ENCODE results near the gene TRO. TPM values are rescaled to one million over a fixed set of nuclear protein-coding genes. Genes with fewer than 3 reads are reported as not detected.

Gene TRO
- total RNA-seq, 1 donor from 2014 or later: 83.9 TPM

DNA sequence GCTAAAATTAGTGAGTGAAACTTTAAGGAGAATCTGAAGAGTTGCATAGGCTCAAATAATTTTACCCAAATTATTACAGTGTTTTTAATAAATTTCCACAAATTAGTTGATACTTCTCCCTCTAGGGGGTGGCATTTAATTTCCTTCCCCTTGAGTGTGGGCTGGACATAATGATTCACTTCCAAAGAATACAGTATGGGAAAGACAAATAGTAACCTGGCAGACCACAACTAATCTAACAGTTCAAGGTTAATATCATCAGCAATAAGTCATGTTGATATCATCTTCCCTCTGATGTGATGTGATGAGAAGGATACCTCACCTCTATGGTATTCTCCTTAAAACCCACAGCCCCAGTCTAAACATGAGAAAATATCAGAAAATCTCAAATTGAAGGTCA is 57.8 kb downstream of the TRO start:
- DNase-seq (ENCODE audit: low read depth): peak; percentile 57
- Histone ChIP-seq H3K4me1 (ENCODE audit: insufficient read depth, low read length) (no peaks in the 10 kb centered on the region), H3K9ac (ENCODE audit: low read length) (no peak overlapping the region), H4K20me1 (ENCODE audit: insufficient read depth, low read length) (no peaks in the 10 kb centered on the region), H3K9me3 (ENCODE audit: insufficient read depth, low read depth, low read length) (no peaks in the 10 kb centered on the region), H3K79me2 (ENCODE audit: insufficient read depth, low read length) (no peaks in the 10 kb centered on the region), H3K27me3 (ENCODE audit: insufficient read depth, low read length) (no peaks in the 10 kb centered on the region), H3K4me2 (ENCODE audit: low read length) (no peak overlapping the region), H3K36me3 (ENCODE audit: insufficient read depth, low read length) (no peaks in the 10 kb centered on the region), H3K4me3 (ENCODE audit: insufficient read depth, low read depth, low read length) (no peak overlapping the region), H3K27ac (ENCODE audit: low read depth, low read length) (no peak overlapping the region), H2AFZ (ENCODE audit: low read depth, low read length) (no peak overlapping the region)
- Mint-ChIP-seq H3K9me3 (ENCODE audit: unreplicated experiment) (no peaks in the 10 kb centered on the region), H3K4me3 (ENCODE audit: unreplicated experiment) (no peak overlapping the region), H3K4me1 (ENCODE audit: low read depth, unreplicated experiment) (peaks cover 4% of the 10 kb centered on the region), H3K27ac (ENCODE audit: unreplicated experiment) (no peak overlapping the region), H3K36me3 (ENCODE audit: low read depth, unreplicated experiment) (no peaks in the 10 kb centered on the region), H3K27me3 (ENCODE audit: low read depth, unreplicated experiment) (no peaks in the 10 kb centered on the region)
- peak; percentile 17 for FAIRE-seq
- TF ChIP-seq, protein P1, sequence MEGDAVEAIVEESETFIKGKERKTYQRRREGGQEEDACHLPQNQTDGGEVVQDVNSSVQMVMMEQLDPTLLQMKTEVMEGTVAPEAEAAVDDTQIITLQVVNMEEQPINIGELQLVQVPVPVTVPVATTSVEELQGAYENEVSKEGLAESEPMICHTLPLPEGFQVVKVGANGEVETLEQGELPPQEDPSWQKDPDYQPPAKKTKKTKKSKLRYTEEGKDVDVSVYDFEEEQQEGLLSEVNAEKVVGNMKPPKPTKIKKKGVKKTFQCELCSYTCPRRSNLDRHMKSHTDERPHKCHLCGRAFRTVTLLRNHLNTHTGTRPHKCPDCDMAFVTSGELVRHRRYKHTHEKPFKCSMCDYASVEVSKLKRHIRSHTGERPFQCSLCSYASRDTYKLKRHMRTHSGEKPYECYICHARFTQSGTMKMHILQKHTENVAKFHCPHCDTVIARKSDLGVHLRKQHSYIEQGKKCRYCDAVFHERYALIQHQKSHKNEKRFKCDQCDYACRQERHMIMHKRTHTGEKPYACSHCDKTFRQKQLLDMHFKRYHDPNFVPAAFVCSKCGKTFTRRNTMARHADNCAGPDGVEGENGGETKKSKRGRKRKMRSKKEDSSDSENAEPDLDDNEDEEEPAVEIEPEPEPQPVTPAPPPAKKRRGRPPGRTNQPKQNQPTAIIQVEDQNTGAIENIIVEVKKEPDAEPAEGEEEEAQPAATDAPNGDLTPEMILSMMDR (IDR thresholded peaks at IDR 0.05; ENCODE audit: insufficient read depth, low read depth, low read length): peak; percentile 9
- no peak for TF ChIP-seq EZH2 (IDR thresholded peaks at IDR 0.05; ENCODE audit: insufficient read depth, low read length)

GRCh38 chrX:54979432-54979831 is 58.8 kb downstream of the TRO start:
- H3K4me3 ChIP-seq (ENCODE audit: insufficient read depth, low read depth, low read length): no peak overlapping the region
- H3K4me2 ChIP-seq (ENCODE audit: low read length): no peak overlapping the region
- H3K27ac ChIP-seq (ENCODE audit: low read depth, low read length): no peak overlapping the region
- H3K9me3 ChIP-seq (ENCODE audit: insufficient read depth, low read depth, low read length): no peaks in the 10 kb centered on the region
- H3K27me3 ChIP-seq (ENCODE audit: insufficient read depth, low read length): no peaks in the 10 kb centered on the region
- no peaks in the 10 kb centered on the region for H3K27me3 Mint-ChIP-seq (ENCODE audit: low read depth, unreplicated experiment)
- H3K4me3 Mint-ChIP-seq (ENCODE audit: unreplicated experiment): no peak overlapping the region
- H3K9ac ChIP-seq (ENCODE audit: low read length): no peak overlapping the region
- no peak overlapping the region for H2AFZ ChIP-seq (ENCODE audit: low read depth, low read length)
- H3K9me3 Mint-ChIP-seq (ENCODE audit: unreplicated experiment): no peaks in the 10 kb centered on the region
- no peaks in the 10 kb centered on the region for H3K36me3 ChIP-seq (ENCODE audit: insufficient read depth, low read length)
- no peaks in the 10 kb centered on the region for H3K79me2 ChIP-seq (ENCODE audit: insufficient read depth, low read length)
- FAIRE-seq: peak; percentile 84
- H4K20me1 ChIP-seq (ENCODE audit: insufficient read depth, low read length): no peaks in the 10 kb centered on the region
- no peak overlapping the region for H3K27ac Mint-ChIP-seq (ENCODE audit: unreplicated experiment)
- H3K36me3 Mint-ChIP-seq (ENCODE audit: low read depth, unreplicated experiment): no peaks in the 10 kb centered on the region
- peaks cover 4% of the 10 kb centered on the region for H3K4me1 Mint-ChIP-seq (ENCODE audit: low read depth, unreplicated experiment)
- H3K4me1 ChIP-seq (ENCODE audit: insufficient read depth, low read length): no peaks in the 10 kb centered on the region
- no peak for TF ChIP-seq EZH2 (IDR thresholded peaks at IDR 0.05; ENCODE audit: insufficient read depth, low read length)
- TF ChIP-seq, protein P1 (IDR thresholded peaks at IDR 0.05; ENCODE audit: insufficient read depth, low read depth, low read length): no peak
- no peak for DNase-seq (ENCODE audit: low read depth)

DNA sequence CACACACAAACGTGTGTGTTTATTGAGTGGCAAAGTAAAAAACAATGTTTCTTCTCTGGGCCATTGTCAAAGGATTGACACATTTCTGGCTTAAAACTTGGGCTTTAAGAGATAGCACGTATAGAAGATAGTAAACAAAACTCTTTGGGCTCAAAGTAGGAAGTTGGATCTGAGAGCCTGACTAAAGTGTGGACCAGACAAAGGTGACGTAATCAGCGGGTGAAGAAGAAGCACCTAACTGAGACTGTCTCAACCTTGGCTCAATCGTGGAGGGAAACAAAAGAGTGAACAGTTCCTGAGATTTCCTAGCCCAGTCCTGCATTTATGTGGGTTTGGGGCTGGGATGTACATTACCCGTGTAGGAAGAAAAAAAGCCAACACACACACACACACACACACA is 59.7 kb downstream of the TRO start:
- Histone ChIP-seq H3K9me3 (ENCODE audit: insufficient read depth, low read depth, low read length) (no peaks in the 10 kb centered on the region), H3K4me3 (ENCODE audit: insufficient read depth, low read depth, low read length) (no peak overlapping the region), H3K9ac (ENCODE audit: low read length) (no peak overlapping the region), H3K27me3 (ENCODE audit: insufficient read depth, low read length) (no peaks in the 10 kb centered on the region), H2AFZ (ENCODE audit: low read depth, low read length) (no peak overlapping the region), H3K36me3 (ENCODE audit: insufficient read depth, low read length) (no peaks in the 10 kb centered on the region), H3K79me2 (ENCODE audit: insufficient read depth, low read length) (no peaks in the 10 kb centered on the region), H3K4me2 (ENCODE audit: low read length) (no peak overlapping the region), H3K4me1 (ENCODE audit: insufficient read depth, low read length) (no peaks in the 10 kb centered on the region), H4K20me1 (ENCODE audit: insufficient read depth, low read length) (no peaks in the 10 kb centered on the region), H3K27ac (ENCODE audit: low read depth, low read length) (no peak overlapping the region)
- TF ChIP-seq, protein P1 (IDR thresholded peaks at IDR 0.05; ENCODE audit: insufficient read depth, low read depth, low read length): no peak
- no peak for TF ChIP-seq EZH2 (IDR thresholded peaks at IDR 0.05; ENCODE audit: insufficient read depth, low read length)
- DNase-seq (ENCODE audit: low read depth): no peak
- no peaks in the 10 kb centered on the region for H3K27me3 Mint-ChIP-seq (ENCODE audit: low read depth, unreplicated experiment)
- no peak for FAIRE-seq
- no peak overlapping the region for H3K27ac Mint-ChIP-seq (ENCODE audit: unreplicated experiment)
- peaks cover 4% of the 10 kb centered on the region for H3K4me1 Mint-ChIP-seq (ENCODE audit: low read depth, unreplicated experiment)
- no peak overlapping the region for H3K4me3 Mint-ChIP-seq (ENCODE audit: unreplicated experiment)
- no peaks in the 10 kb centered on the region for H3K36me3 Mint-ChIP-seq (ENCODE audit: low read depth, unreplicated experiment)
- no peaks in the 10 kb centered on the region for H3K9me3 Mint-ChIP-seq (ENCODE audit: unreplicated experiment)

Other genes starting within 250 kb of the TRO start
- not detected in 2 replicates for gene ITIH6, start 122.6 kb upstream of the TRO start, total RNA-seq
- gene MAGED2, start 113.1 kb upstream of the TRO start, total RNA-seq: 498 and 502 TPM in 2 replicates
- gene PFKFB1, start 73.4 kb downstream of the TRO start, total RNA-seq: 0.34 TPM in 1 of 2 replicates, not detected in the other
- 14.5 and 15.0 TPM in 2 replicates for gene APEX2, start 79.5 kb downstream of the TRO start, total RNA-seq
- not detected in 2 replicates for gene ALAS2, start 110.2 kb downstream of the TRO start, total RNA-seq
- not detected in 2 replicates for gene PAGE2B, start 154.2 kb downstream of the TRO start, total RNA-seq
- gene PAGE2, start 168.2 kb downstream of the TRO start, total RNA-seq: not detected in 2 replicates